ENCODE data around the gene ATXN2.

- TF ChIP-seq PATZ1 (CRISPR knock-in tag; IDR thresholded peaks at IDR 0.05; ENCODE audit: borderline replicate concordance): no peak
- no peak for TF ChIP-seq TOX (CRISPR knock-in tag; IDR thresholded peaks at IDR 0.05; ENCODE audit: borderline replicate concordance)
- no peak for TF ChIP-seq ZFP3 (CRISPR knock-in tag; IDR thresholded peaks at IDR 0.05)
- no peak for TF ChIP-seq RARB (CRISPR knock-in tag; IDR thresholded peaks at IDR 0.05)
- TF ChIP-seq POU6F1 (CRISPR knock-in tag; IDR thresholded peaks at IDR 0.05; ENCODE audit: borderline replicate concordance, low read depth): no peak
- no peak for TF ChIP-seq ARNTL (CRISPR knock-in tag; IDR thresholded peaks at IDR 0.05; ENCODE audit: borderline replicate concordance, low read depth)
- no peak for TF ChIP-seq BACH2 (CRISPR knock-in tag; IDR thresholded peaks at IDR 0.05; ENCODE audit: borderline replicate concordance)
- TF ChIP-seq CSDC2 (CRISPR knock-in tag; IDR thresholded peaks at IDR 0.05): no peak
- TF ChIP-seq SNAI2 (CRISPR knock-in tag; IDR thresholded peaks at IDR 0.05): no peak
- no peak for TF ChIP-seq CSRNP3 (CRISPR knock-in tag; IDR thresholded peaks at IDR 0.05)
- no peak for TF ChIP-seq CREB5 (CRISPR knock-in tag; IDR thresholded peaks at IDR 0.05; ENCODE audit: low read depth)
- no peak for TF ChIP-seq ZNF70 (CRISPR knock-in tag; IDR thresholded peaks at IDR 0.05)
Observed at GRCh38 chr12:111556676-111557075, 42.4 kb downstream of the ATXN2 start.
